Lung (tissue), 12 donors: Measurements from ENCODE around the gene CBLIF. TPM values are rescaled to one million over a fixed set of nuclear protein-coding genes. Genes with fewer than 3 reads are reported as not detected.
"Not testable (repeated sequence)": the region's sequence is repeated elsewhere in the genome, so short reads cannot be mapped to it uniquely, and the experiment has no call there.

Experiments used
- ATAC-seq: fragments of 200-7000 bp; cut with Tn5 transposase; one replicate; pipeline ENCODE4 v1.9.1; 2020; ENCODE audit warnings: moderate number of reproducible peaks; ENCODE audit not compliant: insufficient read depth, low FRiP score
- DNase-seq, 3 donors: peaks; one replicate each; pipeline ENCODE4 v3.0.0-alpha.2; 2013 to 2017
- H3K27ac ChIP-seq, 2 donors: one replicate each; pipeline ENCODE4 v1.5.1; 2013; ENCODE audit warnings: mild to moderate bottlenecking in 2 of 2, moderate library complexity in 2 of 2, control low read depth in 1 of 2, inconsistent platforms in 1 of 2, low read depth in 1 of 2, low read length in 1 of 2
- H3K27me3 ChIP-seq, 3 donors: one replicate each; pipeline ENCODE4 v1.5.1; 2013; ENCODE audit warnings: low read length in 2 of 3; ENCODE audit not compliant: control insufficient read depth in 3 of 3, insufficient read depth in 3 of 3
- H3K36me3 ChIP-seq, 4 donors: one replicate each; pipeline ENCODE4 v1.5.1; 2013; ENCODE audit warnings: low read length in 4 of 4, mild to moderate bottlenecking in 1 of 4, moderate library complexity in 1 of 4; ENCODE audit not compliant: control insufficient read depth in 4 of 4, insufficient read depth in 4 of 4
- H3K4me1 ChIP-seq, 5 donors: one replicate each; pipeline ENCODE4 v1.5.1; 2013; ENCODE audit warnings: low read length in 5 of 5, mild to moderate bottlenecking in 2 of 5, moderate library complexity in 1 of 5; ENCODE audit not compliant: control insufficient read depth in 5 of 5, insufficient read depth in 5 of 5
- H3K4me3 ChIP-seq: one replicate; pipeline ENCODE4 v1.5.1; 2013; ENCODE audit warnings: mild to moderate bottlenecking, control low read depth, moderate library complexity
- H3K9ac ChIP-seq, 2 donors: one replicate each; pipeline ENCODE4 v1.5.1; 2013; ENCODE audit warnings: low read length in 2 of 2, control low read depth in 1 of 2; ENCODE audit not compliant: insufficient read depth in 1 of 2
- H3K9me3 ChIP-seq, 4 donors: one replicate each; pipeline ENCODE4 v1.5.1; 2013; ENCODE audit warnings: low read length in 3 of 4, mild to moderate bottlenecking in 1 of 4, moderate library complexity in 1 of 4; ENCODE audit not compliant: control insufficient read depth in 4 of 4, insufficient read depth in 3 of 4
- CTCF ChIP-seq: IDR thresholded peaks from 2 replicates; pipeline ENCODE4 v1.5.1; 2012; ENCODE audit warnings: mild to moderate bottlenecking; ENCODE audit errors: control extremely low read depth, extremely low read depth
- WGBS, 2 donors: extraction: QIAGEN DNeasy Blood & Tissue Kit; methylation state at CpG; one replicate each; pipeline ENCODE4 v1.1.7; 2013; 5-methylcytosine and 5-hydroxymethylcytosine counted together
- polyA plus RNA-seq, 2 donors: library from polyadenylated mRNA; stranded (reverse); fragments of 200-250 nt; gene quantifications; one replicate each; pipeline ENCODE4 v1.2.1, GENCODE V29; 2013
- total RNA-seq, 2 donors: library from RNA; depleted of rRNA in 1 of 2; stranded (reverse); fragments of >200 nt in 1 of 2; gene quantifications; one replicate each; pipeline ENCODE4 v1.2.1, GENCODE V29; 2014 to 2021
- donor health status: control.
- donor health status: control.
- donor health status: Bipolar disorder and iron deficiency.
- donor health status: healthy.
- donor health status: DM: yes; HTN: yes; CAD: no.

Gene CBLIF
- total and polyA plus RNA-seq, 4 donors = not detected

- TF ChIP-seq CTCF = no peak
- no peak for DNase-seq
- no peaks in the 10 kb centered on the region for H3K27me3 ChIP-seq
- H3K27ac ChIP-seq = no peak overlapping the region
- H3K9me3 ChIP-seq = no peaks in the 10 kb centered on the region
- H3K4me1 ChIP-seq = no peaks in the 10 kb centered on the region
- H3K36me3 ChIP-seq = no peaks in the 10 kb centered on the region
- no peak for ATAC-seq
- no peak overlapping the region for H3K4me3 ChIP-seq
- no peak overlapping the region for H3K9ac ChIP-seq
- 84 to 86% methylated on average over 3 of the region's 3 CpGs for WGBS, 2 donors
Measured at GRCh38 chr11:59829358-59829757, 15.9 kb downstream of the CBLIF start.

GRCh38 chr11:59822989-59823566 is 22.2 kb downstream of the CBLIF start:
- Histone ChIP-seq H3K4me3 (no peak overlapping the region), H3K9me3 (no peaks in the 10 kb centered on the region), H3K9ac (peak overlapping the region in 1 of 2 donors; percentile 50), H3K27ac (no peak overlapping the region), H3K36me3 (no peaks in the 10 kb centered on the region), H3K4me1 (peaks cover 0 to 2% (median 0%) of the 10 kb centered on the region in 5 donors), H3K27me3 (no peaks in the 10 kb centered on the region)
- 4% methylated on average over 9 of the region's 9 CpGs for WGBS, 2 donors
- DNase-seq (peak in 2 of 3 donors; percentile 54 to 59), ATAC-seq (peak; percentile 72)
- TF ChIP-seq CTCF = peak; percentile 20

- ATAC-seq (no peak), DNase-seq (no peak)
- Histone ChIP-seq H3K4me3 (no peak overlapping the region), H3K4me1 (peaks cover 0 to 2% (median 0%) of the 10 kb centered on the region in 5 donors), H3K9ac (no peak overlapping the region), H3K27ac (no peak overlapping the region), H3K36me3 (no peaks in the 10 kb centered on the region), H3K27me3 (peaks cover 0 to 2% (median 0%) of the 10 kb centered on the region in 3 donors), H3K9me3 (no peaks in the 10 kb centered on the region)
- 27 to 62% methylated on average over 4 of the region's 4 CpGs for WGBS, 2 donors
- no peak for TF ChIP-seq CTCF
Measured at GRCh38 chr11:59818572-59818971, 26.7 kb downstream of the CBLIF start.

- not testable (repeated sequence) for H3K4me1 ChIP-seq, DNase-seq, H3K27me3 ChIP-seq, H3K9ac ChIP-seq, H3K36me3 ChIP-seq, H3K9me3 ChIP-seq, H3K4me3 ChIP-seq, H3K27ac ChIP-seq, ATAC-seq
- WGBS, 2 donors = 81% methylated on average over 1 of the region's 1 CpG
Measured at GRCh38 chr11:59816434-59816833, 28.9 kb downstream of the CBLIF start.
